ENCODE data around the gene SERPINB6. TPM values are rescaled to one million over a fixed set of nuclear protein-coding genes. Genes with fewer than 3 reads are reported as not detected.

The SERPINB6 gene
- total RNA-seq, 2 donors from 2014 or later, result 128 to 150 TPM

GRCh38 chr6:2914318-2914660 is 57.1 kb downstream of the SERPINB6 start:
- H3K4me1 Mint-ChIP-seq, result peaks cover 69% of the 10 kb centered on the region
- peaks cover 12% of the 10 kb centered on the region for H3K9me3 Mint-ChIP-seq
- no peaks in the 10 kb centered on the region for H3K27me3 ChIP-seq (ENCODE audit: control insufficient read depth, insufficient read depth, low read length, poor library complexity, severe bottlenecking)
- H3K9ac ChIP-seq (ENCODE audit: extremely low read depth, low read length, poor library complexity, severe bottlenecking), result peak overlapping the region; percentile 40
- peak overlapping the region; percentile 33 for H3K27ac ChIP-seq (ENCODE audit: low read depth, low read length)
- no peak overlapping the region for H3K4me3 ChIP-seq (ENCODE audit: low read length)
- peak; percentile 57 for DNase-seq
- H3K9me3 ChIP-seq (ENCODE audit: control insufficient read depth, low read length), result no peaks in the 10 kb centered on the region
- 81 to 90% methylated on average over 5 to 7 of the region's 7 CpGs for WGBS, 2 experiments (ENCODE audit: insufficient coverage in 1 of 2, insufficient read length in 1 of 2)
- peak overlapping the region; percentile 95 for H3K27ac Mint-ChIP-seq
- no peak for TF ChIP-seq CTCF (conservative IDR thresholded peaks at IDR 0.05)
- H3K36me3 ChIP-seq (ENCODE audit: control insufficient read depth, insufficient read depth, low read length), result no peaks in the 10 kb centered on the region
- no peak overlapping the region for H3K4me3 Mint-ChIP-seq
- no peaks in the 10 kb centered on the region for H3K27me3 Mint-ChIP-seq (ENCODE audit: insufficient read depth)
- peaks cover 1% of the 10 kb centered on the region for H3K36me3 Mint-ChIP-seq (ENCODE audit: low read depth)
- peaks cover 12% of the 10 kb centered on the region for H3K4me1 ChIP-seq (ENCODE audit: control insufficient read depth, insufficient read depth, low read length)

DNA sequence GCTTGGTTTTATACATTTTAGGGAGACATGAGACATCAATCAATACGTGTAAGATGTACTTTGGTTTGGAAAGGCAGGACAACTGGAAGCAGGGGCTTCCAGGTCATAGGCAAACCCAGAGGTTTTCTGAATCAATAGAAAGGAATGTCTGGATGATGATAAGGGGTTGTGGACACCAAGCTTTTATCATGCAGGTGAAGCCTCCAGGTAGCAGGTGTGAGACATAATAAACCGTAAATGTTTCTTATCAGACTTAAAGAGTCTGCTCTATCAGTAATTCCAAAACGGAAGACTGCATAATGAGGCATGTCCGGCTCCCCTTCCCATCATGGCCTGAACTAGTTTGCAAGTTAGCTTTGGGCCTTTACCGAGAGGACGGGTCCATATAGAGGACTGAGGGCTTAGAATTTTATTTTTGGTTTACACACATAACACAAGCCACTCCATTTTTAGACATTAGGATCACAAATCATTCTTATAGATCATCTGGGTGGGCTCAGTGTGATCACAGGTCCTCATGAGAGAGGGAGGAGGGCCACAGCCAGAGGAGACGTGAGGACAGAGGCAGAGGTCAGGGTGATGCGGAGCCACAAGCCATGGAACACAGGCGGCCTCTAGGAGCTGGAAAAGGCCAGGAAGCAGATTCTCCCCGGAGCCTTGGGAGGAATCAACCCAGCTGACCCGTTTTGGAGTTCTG is 57.6 kb downstream of the SERPINB6 start:
- Mint-ChIP-seq H3K4me3 (peak overlapping the region; percentile 4), H3K4me1 (peaks cover 74% of the 10 kb centered on the region), H3K9me3 (peaks cover 7% of the 10 kb centered on the region), H3K27ac (peak overlapping the region; percentile 95), H3K27me3 (ENCODE audit: insufficient read depth) (no peaks in the 10 kb centered on the region), H3K36me3 (ENCODE audit: low read depth) (no peaks in the 10 kb centered on the region)
- no peak for TF ChIP-seq CTCF (conservative IDR thresholded peaks at IDR 0.05)
- Histone ChIP-seq H3K4me1 (ENCODE audit: control insufficient read depth, insufficient read depth, low read length) (peaks cover 12% of the 10 kb centered on the region), H3K9ac (ENCODE audit: extremely low read depth, low read length, poor library complexity, severe bottlenecking) (peak overlapping the region; percentile 66), H3K27ac (ENCODE audit: low read depth, low read length) (peak overlapping the region; percentile 33), H3K27me3 (ENCODE audit: control insufficient read depth, insufficient read depth, low read length, poor library complexity, severe bottlenecking) (no peaks in the 10 kb centered on the region), H3K9me3 (ENCODE audit: control insufficient read depth, low read length) (no peaks in the 10 kb centered on the region), H3K36me3 (ENCODE audit: control insufficient read depth, insufficient read depth, low read length) (no peaks in the 10 kb centered on the region), H3K4me3 (ENCODE audit: low read length) (no peak overlapping the region)
- WGBS, 2 experiments (ENCODE audit: insufficient coverage in 1 of 2, insufficient read length in 1 of 2), result 82 to 88% methylated on average over 7 to 11 of the region's 11 CpGs
- DNase-seq, result peak; percentile 58

- H3K4me1 Mint-ChIP-seq, result peaks cover 74% of the 10 kb centered on the region
- TF ChIP-seq CTCF (conservative IDR thresholded peaks at IDR 0.05), result no peak
- H3K36me3 Mint-ChIP-seq (ENCODE audit: low read depth), result no peaks in the 10 kb centered on the region
- no peaks in the 10 kb centered on the region for H3K36me3 ChIP-seq (ENCODE audit: control insufficient read depth, insufficient read depth, low read length)
- peaks cover 16% of the 10 kb centered on the region for H3K4me1 ChIP-seq (ENCODE audit: control insufficient read depth, insufficient read depth, low read length)
- no peaks in the 10 kb centered on the region for H3K9me3 Mint-ChIP-seq
- 89 to 94% methylated on average over 4 of the region's 4 CpGs for WGBS, 2 experiments (ENCODE audit: insufficient coverage in 1 of 2, insufficient read length in 1 of 2)
- H3K4me3 Mint-ChIP-seq, result no peak overlapping the region
- H3K27me3 Mint-ChIP-seq (ENCODE audit: insufficient read depth), result no peaks in the 10 kb centered on the region
- H3K9ac ChIP-seq (ENCODE audit: extremely low read depth, low read length, poor library complexity, severe bottlenecking), result no peak overlapping the region
- peak overlapping the region; percentile 40 for H3K27ac Mint-ChIP-seq
- H3K9me3 ChIP-seq (ENCODE audit: control insufficient read depth, low read length), result no peaks in the 10 kb centered on the region
- no peaks in the 10 kb centered on the region for H3K27me3 ChIP-seq (ENCODE audit: control insufficient read depth, insufficient read depth, low read length, poor library complexity, severe bottlenecking)
- no peak overlapping the region for H3K4me3 ChIP-seq (ENCODE audit: low read length)
- H3K27ac ChIP-seq (ENCODE audit: low read depth, low read length), result no peak overlapping the region
- no peak for DNase-seq
Observed at GRCh38 chr6:2911171-2911570, 60.2 kb downstream of the SERPINB6 start.
